Daoy (cell line): ENCODE measurements around the gene LCN6. TPM values are rescaled to one million over a fixed set of nuclear protein-coding genes. Genes with fewer than 3 reads are reported as not detected.

Experiments
- DNase-seq: peaks from one replicate; pipeline ENCODE4 v3.0.0-alpha.2; 2015; ENCODE audit warnings: low read depth
- total RNA-seq: library from RNA; depleted of rRNA; stranded (reverse); fragments of >200 nt; shearing (Covaris generic); gene quantifications from 2 replicates; pipeline ENCODE4 v1.2.3, GENCODE V29; 2014

Gene LCN6
- total RNA-seq, 1 experiment from 2014 or later = not detected

DNA sequence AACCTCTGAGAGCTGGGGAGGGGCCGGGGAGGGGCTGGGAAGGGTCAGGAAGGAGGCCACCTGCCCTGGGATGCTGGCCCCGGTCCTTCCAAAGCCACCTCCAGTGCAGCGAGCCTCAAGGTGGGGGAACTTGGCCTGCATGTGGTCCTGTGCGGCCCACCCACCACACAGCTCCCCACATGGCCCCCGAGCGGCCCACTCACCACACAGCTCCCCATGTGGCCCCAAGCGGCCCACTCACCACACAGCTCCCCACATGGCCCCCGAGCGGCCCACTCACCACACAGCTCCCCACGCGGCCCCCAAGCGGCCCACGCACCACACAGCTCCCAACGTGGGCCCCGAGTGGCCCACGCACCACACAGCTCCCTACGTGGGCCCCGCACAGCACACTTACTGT is 3.6 kb downstream of the LCN6 start:
- DNase-seq = no peak

DNA sequence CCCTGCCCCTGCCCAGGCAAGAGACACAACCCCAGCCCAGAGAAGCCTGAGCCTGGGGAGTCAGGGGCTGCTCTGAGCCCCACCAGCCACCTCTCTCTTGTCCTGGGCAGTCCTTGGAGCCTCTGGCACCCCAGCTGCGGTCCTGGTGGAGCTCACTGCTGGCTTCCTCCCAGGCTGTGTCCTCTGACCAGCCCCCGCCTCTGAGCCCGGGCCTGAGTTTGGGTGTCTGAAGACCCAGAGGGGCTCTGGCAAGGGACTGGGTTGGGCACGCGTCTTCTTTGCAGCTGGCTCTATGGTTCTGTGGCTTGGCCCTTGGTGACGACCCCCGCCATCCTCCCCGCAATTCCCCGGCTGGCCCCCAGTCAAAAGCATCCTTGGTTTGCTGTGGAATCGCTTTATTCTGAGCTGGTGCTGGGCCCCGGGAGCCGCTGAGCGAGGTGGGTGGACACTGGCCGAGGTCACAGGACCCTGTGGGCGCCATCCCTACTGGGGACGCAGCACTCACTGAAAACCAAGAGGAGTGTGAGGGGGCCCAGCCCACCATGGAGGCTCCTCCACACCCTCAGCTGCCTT is 4.6 kb downstream of the LCN6 start:
- no peak for DNase-seq

GRCh38 chr9:136742591-136743391 is 5.5 kb downstream of the LCN6 start, which contains the start of gene LCN10:
Gene LCN10 (minus strand): TSS chr9:136742940. CDS start chr9:136742903, 37 bp downstream.
- DNase-seq = no peak

DNA sequence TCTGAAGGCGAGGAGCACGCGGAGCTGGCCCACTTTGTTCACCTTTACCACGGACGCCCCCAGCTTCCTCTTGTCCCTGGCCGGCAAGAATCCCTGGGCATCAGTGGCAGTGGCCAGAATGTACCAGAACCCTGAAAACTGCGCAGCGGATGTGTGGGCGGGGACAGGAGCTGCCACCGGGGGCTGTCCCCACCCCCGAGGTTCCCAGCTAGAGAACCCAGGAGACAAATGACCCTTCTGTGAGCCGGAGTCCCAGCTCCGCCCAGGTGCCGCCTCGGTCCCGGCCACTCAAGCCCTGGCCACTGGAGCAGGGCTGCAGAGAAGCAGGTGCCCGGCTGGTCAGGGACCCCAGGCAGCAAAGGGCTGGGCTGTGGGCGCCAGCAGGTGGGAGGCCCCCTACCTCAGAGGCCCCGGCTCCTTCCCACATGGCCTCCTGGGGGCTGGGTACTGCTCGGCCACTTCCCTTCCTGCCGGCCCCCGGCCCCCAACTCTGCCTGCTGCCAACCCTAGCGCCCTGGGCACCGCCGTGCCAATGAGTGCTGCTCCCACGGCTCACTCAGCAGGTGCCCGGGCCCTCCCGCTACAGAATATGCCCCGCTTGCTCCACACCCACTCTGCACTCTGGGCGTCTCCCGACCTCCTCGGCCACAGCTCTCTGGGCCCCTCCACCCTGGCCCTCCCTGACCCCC is 6.3 kb downstream of the LCN6 start:
- DNase-seq = no peak

GRCh38 chr9:136740971-136741882 is 7.1 kb downstream of the LCN6 start:
- no peak for DNase-seq

DNA sequence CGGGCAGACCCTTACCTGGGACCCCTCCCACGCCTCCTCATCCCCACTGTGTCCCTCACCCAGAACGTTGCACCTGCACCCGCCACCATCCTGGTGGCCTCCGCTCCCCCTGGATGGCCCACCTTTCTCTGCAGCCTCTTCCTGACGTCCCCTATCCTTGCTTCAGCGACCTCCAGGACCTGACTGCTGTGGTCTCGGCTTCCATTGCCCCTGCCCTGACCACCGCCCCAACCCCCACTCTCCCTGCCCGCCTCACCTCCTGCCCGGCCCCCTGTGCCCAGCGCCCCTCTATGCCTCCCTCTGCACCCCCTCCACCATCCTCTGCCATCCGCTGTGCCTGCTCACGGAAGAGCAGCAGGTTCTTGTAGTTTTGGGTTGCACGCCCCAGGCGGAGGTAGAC is 7.8 kb downstream of the LCN6 start:
- no peak for DNase-seq

DNA sequence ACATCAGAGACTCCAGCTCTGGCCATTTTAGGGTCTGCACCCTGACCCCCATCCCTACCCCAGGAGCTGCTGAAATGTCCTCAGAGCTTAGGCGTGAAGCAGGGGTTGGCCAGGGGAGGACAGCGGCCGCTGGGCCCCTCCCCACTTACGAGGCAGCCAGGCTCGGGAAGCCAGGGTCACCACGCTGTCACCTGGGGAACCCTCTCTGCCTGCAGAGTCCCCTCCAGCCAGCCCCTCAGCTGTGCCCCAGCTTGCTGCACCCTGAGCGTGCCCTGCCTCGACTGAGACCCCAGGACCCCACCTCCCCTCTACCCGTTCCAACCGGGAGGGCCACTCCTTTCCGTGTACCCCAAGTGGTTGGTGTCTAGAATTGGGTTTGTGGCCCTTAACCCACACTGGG is 8.3 kb downstream of the LCN6 start:
- DNase-seq = no peak

DNA sequence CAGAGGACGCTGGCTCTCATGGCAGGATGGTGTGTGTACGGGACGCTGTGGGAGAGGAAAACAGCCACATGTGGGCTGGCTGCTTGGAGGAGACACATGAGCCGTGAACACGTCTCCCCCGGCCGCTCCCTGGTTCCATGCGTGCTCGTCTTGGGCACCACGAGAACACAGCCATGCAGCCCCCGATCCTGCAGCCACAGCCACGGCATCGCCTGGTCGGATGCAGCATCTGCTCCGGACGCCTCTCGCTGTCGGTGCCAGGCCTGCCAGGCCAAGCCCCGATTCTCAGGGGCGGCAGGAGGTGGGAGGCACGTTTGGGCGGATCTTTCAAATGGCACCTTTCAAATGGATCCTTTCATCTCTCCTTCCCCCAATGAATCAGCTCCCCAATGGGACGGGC is 8.8 kb downstream of the LCN6 start:
- DNase-seq = no peak

DNA sequence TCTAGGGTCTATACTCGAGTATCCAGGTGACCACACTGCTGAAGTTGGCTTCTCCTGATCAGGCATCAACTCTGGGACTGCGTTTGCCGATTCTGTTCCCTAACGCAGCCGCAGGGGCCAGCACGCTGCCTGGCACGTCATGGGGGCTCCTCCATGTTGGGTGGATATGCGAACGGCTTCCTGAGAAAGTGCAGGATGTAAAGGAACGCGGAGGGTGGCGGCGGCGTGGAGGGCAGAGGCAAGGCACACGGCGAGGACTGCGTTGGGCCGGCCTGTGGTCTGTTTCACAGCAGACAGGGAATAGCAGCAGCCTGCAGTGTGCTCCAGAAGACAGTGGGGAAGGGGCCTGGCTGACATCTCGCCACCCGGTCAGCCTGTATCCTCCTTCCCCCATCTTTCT is 9.4 kb downstream of the LCN6 start:
- no peak for DNase-seq

- no peak for DNase-seq
Measured at GRCh38 chr9:136735812-136736480, 12.4 kb downstream of the LCN6 start.

- DNase-seq = no peak
Measured at GRCh38 chr9:136734837-136735496, 13.4 kb downstream of the LCN6 start.

DNA sequence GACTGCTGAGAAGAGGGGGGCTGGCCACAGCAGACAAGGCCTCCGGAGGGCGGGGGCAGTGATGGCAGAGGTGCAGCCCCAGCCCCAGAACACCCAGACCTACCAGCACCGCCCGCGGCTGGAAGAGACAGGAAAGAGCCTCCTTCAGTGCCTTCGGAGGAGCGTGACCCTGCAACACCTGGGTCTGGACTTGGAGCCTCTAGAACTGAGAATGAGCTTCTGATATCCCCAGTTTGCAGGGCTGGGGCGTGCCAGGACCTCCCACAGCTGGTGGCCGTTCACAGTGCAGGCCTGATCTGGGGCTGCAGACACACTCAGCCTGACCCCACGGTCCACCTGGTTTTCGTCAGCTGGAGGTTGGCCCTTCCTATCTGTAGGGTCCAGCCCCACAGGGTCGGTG is 14.7 kb downstream of the LCN6 start:
- DNase-seq = no peak

DNA sequence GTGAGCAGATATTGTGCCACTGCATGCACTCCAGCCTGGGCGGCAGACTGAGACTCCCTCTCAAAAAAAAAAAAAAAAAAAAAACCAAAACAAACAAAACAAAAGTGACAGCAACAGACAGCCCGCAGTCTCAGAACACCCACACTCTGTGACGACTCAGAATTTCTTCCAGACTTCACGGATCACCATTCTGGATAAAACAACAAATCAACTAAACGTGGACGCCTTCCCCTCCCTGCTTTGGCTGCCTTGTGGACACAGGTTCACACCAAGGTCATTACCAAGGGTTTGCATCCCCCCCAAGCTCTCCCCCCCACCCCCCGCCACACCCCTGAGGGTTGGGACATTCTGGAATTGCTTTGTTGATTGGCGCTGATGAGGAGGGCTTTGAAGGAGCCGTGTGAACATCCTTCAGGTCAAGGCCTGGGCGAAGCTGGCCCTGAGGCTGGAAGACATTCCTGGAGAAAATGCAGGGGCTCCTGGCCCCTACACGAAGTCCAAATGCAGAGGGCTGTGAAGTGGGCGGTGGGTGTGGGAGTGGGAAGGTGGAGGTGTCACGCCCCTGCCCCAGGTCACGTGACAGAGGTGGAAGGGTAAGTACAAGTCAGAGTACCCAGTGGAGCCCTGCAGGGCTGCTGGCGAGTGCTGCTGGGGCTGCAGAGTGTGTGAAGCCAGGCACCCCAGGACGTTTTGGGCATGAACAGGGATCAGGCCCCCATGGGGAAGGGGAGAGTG is 15.7 kb downstream of the LCN6 start:
- DNase-seq = no peak

DNA sequence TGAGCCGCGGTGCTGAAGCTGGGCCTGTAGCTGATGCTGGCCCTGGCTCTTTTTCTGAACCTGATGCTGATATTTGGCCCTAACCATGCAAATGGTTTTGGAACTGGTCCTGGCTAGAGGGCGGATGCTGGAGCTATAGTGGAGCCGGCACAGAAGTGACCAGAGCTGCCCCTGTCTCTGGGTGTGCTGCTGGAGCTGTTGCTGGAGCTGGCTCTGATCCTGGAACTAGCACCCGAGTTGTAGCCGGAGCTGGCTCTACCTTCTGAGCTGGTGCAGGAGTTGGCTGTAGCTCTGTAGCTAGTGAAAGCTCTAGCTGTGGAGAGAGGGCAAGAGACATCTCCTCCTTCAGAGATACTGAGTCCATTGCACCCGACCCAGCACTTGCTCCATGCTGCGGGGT is 18.4 kb downstream of the LCN6 start:
- no peak for DNase-seq

- DNase-seq = no peak
Measured at GRCh38 chr9:136729144-136729543, 19.2 kb downstream of the LCN6 start.

DNA sequence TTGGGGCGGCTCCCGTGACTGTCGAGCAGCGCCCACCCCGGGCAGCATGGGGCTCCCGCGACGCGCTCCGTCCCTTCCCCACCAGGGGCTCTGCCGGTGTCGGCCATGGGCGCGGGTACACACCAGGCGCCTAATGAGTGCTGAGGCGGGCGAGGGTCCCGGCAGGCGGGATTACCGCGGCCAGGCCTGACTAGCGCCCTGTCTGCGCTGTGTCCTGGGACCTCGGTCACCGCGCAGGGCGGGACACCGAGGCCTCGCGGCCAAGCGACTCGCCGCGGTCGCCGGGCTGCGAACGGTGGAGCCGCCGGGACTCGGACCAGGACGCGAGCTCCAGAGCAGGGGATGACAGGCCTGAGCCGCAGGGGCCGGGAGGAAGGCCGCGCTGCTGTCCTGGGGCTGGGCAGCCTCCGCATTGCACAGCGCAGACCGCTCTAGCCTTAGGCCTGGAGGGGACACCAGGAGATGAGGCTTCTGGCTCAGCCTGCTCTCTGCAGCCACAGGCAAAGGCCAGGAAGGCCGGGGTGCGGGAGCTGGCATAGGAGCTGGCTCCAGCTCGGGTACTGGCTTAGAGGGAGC is 19.7 kb downstream of the LCN6 start:
- peak; percentile 58 for DNase-seq

- peak; percentile 95 for DNase-seq
Measured at GRCh38 chr9:136728080-136728547, 20.2 kb downstream of the LCN6 start.

- DNase-seq = no peak
Measured at GRCh38 chr9:136726631-136727191, 21.6 kb downstream of the LCN6 start.

GRCh38 chr9:136726118-136726517 is 22.2 kb downstream of the LCN6 start:
- no peak for DNase-seq
